ENCODE results near the gene TMEM59.
"Not testable (repeated sequence)": the region's sequence is repeated elsewhere in the genome, so short reads cannot be mapped to it uniquely, and the experiment has no call there.

The TMEM59 gene

GRCh38 chr1:54045496-54045895, 7.5 kb downstream of the TMEM59 start:
- in situ Hi-C loops (cut with HindIII; ENCODE audit: low sequenced_read_pairs), result no loop called here
- DNase-seq (ENCODE audit: low read depth, low spot score), result no peak
- no peak overlapping the region for H3K4me3 ChIP-seq (ENCODE audit: low read depth, low read length)
- no peak for TF ChIP-seq CTCF (IDR thresholded peaks at IDR 0.05; ENCODE audit: low read depth, low read length)

GRCh38 chr1:54041806-54042205, 11.2 kb downstream of the TMEM59 start:
- in situ Hi-C loops (cut with HindIII; ENCODE audit: low sequenced_read_pairs), result no loop called here
- TF ChIP-seq CTCF (IDR thresholded peaks at IDR 0.05; ENCODE audit: low read depth, low read length), result no peak
- H3K4me3 ChIP-seq (ENCODE audit: low read depth, low read length), result no peak overlapping the region
- no peak for DNase-seq (ENCODE audit: low read depth, low spot score)

GRCh38 chr1:54037476-54037875, 15.5 kb downstream of the TMEM59 start:
- in situ Hi-C loops (cut with HindIII; ENCODE audit: low sequenced_read_pairs), result no loop called here
- DNase-seq (ENCODE audit: low read depth, low spot score), result peak; percentile 42

GRCh38 chr1:54028306-54029251, 24.4 kb downstream of the TMEM59 start:
- TF ChIP-seq CTCF (IDR thresholded peaks at IDR 0.05; ENCODE audit: low read depth, low read length), result no peak
- no peak for DNase-seq (ENCODE audit: low read depth, low spot score)
- in situ Hi-C loops (cut with HindIII; ENCODE audit: low sequenced_read_pairs), result no loop called here
- no peak overlapping the region for H3K4me3 ChIP-seq (ENCODE audit: low read depth, low read length)

More at GRCh38 chr1:54037476-54037875, 15.5 kb downstream of the TMEM59 start:
- no peak for TF ChIP-seq CTCF (IDR thresholded peaks at IDR 0.05; ENCODE audit: low read depth, low read length)
- no peak overlapping the region for H3K4me3 ChIP-seq (ENCODE audit: low read depth, low read length)

GRCh38 chr1:54027848-54028247, 25.2 kb downstream of the TMEM59 start:
- no peak overlapping the region for H3K4me3 ChIP-seq (ENCODE audit: low read depth, low read length)
- in situ Hi-C loops (cut with HindIII; ENCODE audit: low sequenced_read_pairs), result no loop called here
- DNase-seq (ENCODE audit: low read depth, low spot score), result no peak
- no peak for TF ChIP-seq CTCF (IDR thresholded peaks at IDR 0.05; ENCODE audit: low read depth, low read length)

GRCh38 chr1:54024811-54025210, 28.2 kb downstream of the TMEM59 start:
- H3K4me3 ChIP-seq (ENCODE audit: low read depth, low read length); DNase-seq (ENCODE audit: low read depth, low spot score); in situ Hi-C loops (cut with HindIII; ENCODE audit: low sequenced_read_pairs): not testable (repeated sequence)

- TF ChIP-seq CTCF (IDR thresholded peaks at IDR 0.05; ENCODE audit: low read depth, low read length), result no peak
- in situ Hi-C loops (cut with HindIII; ENCODE audit: low sequenced_read_pairs), result no loop called here
- no peak overlapping the region for H3K4me3 ChIP-seq (ENCODE audit: low read depth, low read length)
- no peak for DNase-seq (ENCODE audit: low read depth, low spot score)
These were observed 28.6 kb downstream of the TMEM59 start for GRCh38 chr1:54024358-54024757.

GRCh38 chr1:54019562-54020176, 33.3 kb downstream of the TMEM59 start:
- DNase-seq (ENCODE audit: low read depth, low spot score); in situ Hi-C loops (cut with HindIII; ENCODE audit: low sequenced_read_pairs); H3K4me3 ChIP-seq (ENCODE audit: low read depth, low read length): not testable (repeated sequence)

Data from astrocyte of the spinal cord (primary cell).